Trophoblast cell (in vitro differentiated cells and primary cell): ENCODE measurements around the gene CHKA.

Experiments
- DNase-seq, 2 donors: peaks; one replicate each; pipeline ENCODE4 v3.0.0-alpha.2; 2016
- H2AFZ ChIP-seq: 2 replicates; pipeline ENCODE4 v1.6.1; 2013; ENCODE audit warnings: low read length, moderate library complexity, mild to moderate bottlenecking; ENCODE audit not compliant: insufficient read depth, poor library complexity
- H2AK5ac ChIP-seq: 2 replicates; pipeline ENCODE4 v1.6.1; 2013; ENCODE audit warnings: mild to moderate bottlenecking, low read length
- H2BK120ac ChIP-seq: 2 replicates; pipeline ENCODE4 v1.6.1; 2013; ENCODE audit warnings: low read length, mild to moderate bottlenecking, moderate library complexity; ENCODE audit not compliant: insufficient read depth, poor library complexity
- H2BK12ac ChIP-seq: 2 replicates; pipeline ENCODE4 v1.6.1; 2013; ENCODE audit warnings: mild to moderate bottlenecking, low read length, moderate library complexity
- H2BK5ac ChIP-seq: 2 replicates; pipeline ENCODE4 v1.6.1; 2013; ENCODE audit warnings: low read length, low read depth, moderate library complexity, mild to moderate bottlenecking; ENCODE audit not compliant: poor library complexity
- H3K14ac ChIP-seq: 2 replicates; pipeline ENCODE4 v1.6.1; 2013; ENCODE audit warnings: mild to moderate bottlenecking, low read length
- H3K18ac ChIP-seq: 2 replicates; pipeline ENCODE4 v1.6.1; 2013; ENCODE audit warnings: mild to moderate bottlenecking, low read length
- H3K23ac ChIP-seq: 2 replicates; pipeline ENCODE4 v1.6.1; 2013; ENCODE audit warnings: low read length
- H3K27ac ChIP-seq: 2 replicates; pipeline ENCODE4 v1.5.1; 2013; ENCODE audit warnings: low read depth, mild to moderate bottlenecking, inconsistent platforms, low read length, moderate library complexity
- H3K27me3 ChIP-seq: 2 replicates; pipeline ENCODE4 v1.6.1; 2013; ENCODE audit warnings: inconsistent platforms, mild to moderate bottlenecking, low read length, moderate library complexity; ENCODE audit not compliant: insufficient read depth
- H3K36me3 ChIP-seq, 2 experiments: 1 replicate in 1 of 2; 2 replicates in 1 of 2; pipeline ENCODE4 v1.6.1; 2013; ENCODE audit warnings: low read length in 2 of 2, mild to moderate bottlenecking in 2 of 2, moderate library complexity in 1 of 2; ENCODE audit not compliant: insufficient read depth in 2 of 2, control insufficient read depth in 1 of 2
- H3K4ac ChIP-seq: 2 replicates; pipeline ENCODE4 v1.6.1; 2013; ENCODE audit warnings: low read depth, mild to moderate bottlenecking, low read length, moderate library complexity
- H3K4me1 ChIP-seq, 2 experiments: 1 replicate in 1 of 2; 2 replicates in 1 of 2; pipeline ENCODE4 v1.6.1; 2013; ENCODE audit warnings: low read length in 2 of 2, mild to moderate bottlenecking in 2 of 2, moderate library complexity in 1 of 2; ENCODE audit not compliant: insufficient read depth in 2 of 2, control insufficient read depth in 1 of 2
- H3K4me2 ChIP-seq: 2 replicates; pipeline ENCODE4 v1.6.1; 2013; ENCODE audit warnings: inconsistent platforms, mild to moderate bottlenecking, low read length, moderate library complexity
- H3K4me3 ChIP-seq: 2 replicates; pipeline ENCODE4 v1.5.1; 2013; ENCODE audit warnings: mild to moderate bottlenecking, low read depth, low read length, inconsistent platforms
- H3K79me1 ChIP-seq: one replicate; pipeline ENCODE4 v1.6.1; 2013; ENCODE audit warnings: low read length
- H3K79me2 ChIP-seq: 2 replicates; pipeline ENCODE4 v1.6.1; 2013; ENCODE audit warnings: low read length, mild to moderate bottlenecking; ENCODE audit not compliant: control insufficient read depth, insufficient read depth, poor library complexity
- H3K9ac ChIP-seq: 2 replicates; pipeline ENCODE4 v1.6.1; 2013; ENCODE audit warnings: mild to moderate bottlenecking, low read length
- H3K9me3 ChIP-seq: 2 replicates; pipeline ENCODE4 v1.6.1; 2013; ENCODE audit warnings: low read depth, mild to moderate bottlenecking, control low read depth, inconsistent platforms, low read length; ENCODE audit not compliant: insufficient read depth
- H4K12ac ChIP-seq: 2 replicates; pipeline ENCODE4 v1.6.1; 2013; ENCODE audit warnings: low read depth, mild to moderate bottlenecking, low read length, moderate library complexity
- H4K8ac ChIP-seq: 2 replicates; pipeline ENCODE4 v1.6.1; 2013; ENCODE audit warnings: low read depth, mild to moderate bottlenecking, low read length, moderate library complexity
- H4K91ac ChIP-seq: one replicate; pipeline ENCODE4 v1.6.1; 2013; ENCODE audit warnings: low read depth, mild to moderate bottlenecking, low read length, moderate library complexity
- WGBS: extraction: QIAGEN DNeasy Blood & Tissue Kit; methylation state at CpG from one replicate; pipeline ENCODE4 v1.1.7; 2013; ENCODE audit warnings: missing lambda C conversion rate; ENCODE audit not compliant: insufficient read length, insufficient coverage; ENCODE audit errors: extremely low coverage; 5-methylcytosine and 5-hydroxymethylcytosine counted together

CHKA gene

GRCh38 chr11:68042219-68043028 is 78.8 kb downstream of the CHKA start:
- H3K36me3 ChIP-seq = peaks cover 36 to 38% of the 10 kb centered on the region in 2 experiments
- H3K14ac ChIP-seq = no peak overlapping the region
- peaks cover 18 to 21% of the 10 kb centered on the region in 2 experiments for H3K4me1 ChIP-seq
- H3K9ac ChIP-seq = no peak overlapping the region
- H2AK5ac ChIP-seq = no peak overlapping the region
- H2AFZ ChIP-seq = no peak overlapping the region
- no peaks in the 10 kb centered on the region for H3K27me3 ChIP-seq
- peaks cover 3% of the 10 kb centered on the region for H3K9me3 ChIP-seq
- no peak overlapping the region for H2BK5ac ChIP-seq
- H3K4me2 ChIP-seq = no peak overlapping the region
- DNase-seq = no peak
- peaks cover 4% of the 10 kb centered on the region for H3K79me2 ChIP-seq
- no peak overlapping the region for H3K4me3 ChIP-seq
- peaks cover 17% of the 10 kb centered on the region for H3K79me1 ChIP-seq
- no peak overlapping the region for H4K8ac ChIP-seq
- H3K27ac ChIP-seq = no peak overlapping the region
- WGBS = no CpG with 5 or more reads among the region's 27 CpGs
- H2BK120ac ChIP-seq = no peak overlapping the region
- no peak overlapping the region for H4K91ac ChIP-seq
- no peak overlapping the region for H4K12ac ChIP-seq
- H3K4ac ChIP-seq = no peak overlapping the region
- no peak overlapping the region for H3K18ac ChIP-seq
- H3K23ac ChIP-seq = no peak overlapping the region
- H2BK12ac ChIP-seq = no peak overlapping the region

GRCh38 chr11:68041617-68042218 is 79.5 kb downstream of the CHKA start:
- Histone ChIP-seq H3K4me1 (peaks cover 18 to 21% of the 10 kb centered on the region in 2 experiments), H2BK12ac (no peak overlapping the region), H3K9me3 (peaks cover 3% of the 10 kb centered on the region), H3K9ac (no peak overlapping the region), H3K14ac (no peak overlapping the region), H3K36me3 (peaks cover 35 to 37% of the 10 kb centered on the region in 2 experiments), H2AK5ac (peak overlapping the region; percentile 75), H2BK5ac (no peak overlapping the region), H4K12ac (no peak overlapping the region), H4K8ac (no peak overlapping the region), H3K27me3 (no peaks in the 10 kb centered on the region), H3K79me2 (peaks cover 4% of the 10 kb centered on the region), H3K18ac (no peak overlapping the region), H3K4me3 (no peak overlapping the region), H3K27ac (no peak overlapping the region), H3K4ac (no peak overlapping the region), H3K23ac (no peak overlapping the region), H2AFZ (no peak overlapping the region), H2BK120ac (no peak overlapping the region), H3K4me2 (no peak overlapping the region), H4K91ac (no peak overlapping the region), H3K79me1 (peaks cover 17% of the 10 kb centered on the region)
- no CpG with 5 or more reads among the region's 12 CpGs for WGBS
- DNase-seq = no peak

GRCh38 chr11:68040957-68041591 is 80.1 kb downstream of the CHKA start:
- Histone ChIP-seq H3K27ac (no peak overlapping the region), H2AK5ac (peak overlapping the region; percentile 75), H3K79me1 (peaks cover 17% of the 10 kb centered on the region), H2BK5ac (peak overlapping the region; percentile 15), H3K4me2 (no peak overlapping the region), H3K36me3 (peaks cover 38 to 43% of the 10 kb centered on the region in 2 experiments), H3K4ac (peak overlapping the region; percentile 35), H3K14ac (peak overlapping the region; percentile 43), H2BK120ac (peak overlapping the region; percentile 57), H4K8ac (peak overlapping the region; percentile 68), H3K4me3 (no peak overlapping the region), H2BK12ac (peak overlapping the region; percentile 71), H3K79me2 (peaks cover 4% of the 10 kb centered on the region), H3K27me3 (no peaks in the 10 kb centered on the region), H3K4me1 (peaks cover 18 to 21% of the 10 kb centered on the region in 2 experiments), H3K23ac (no peak overlapping the region), H4K12ac (peak overlapping the region; percentile 70), H3K9ac (no peak overlapping the region), H3K9me3 (peaks cover 3% of the 10 kb centered on the region), H2AFZ (no peak overlapping the region), H4K91ac (peak overlapping the region; percentile 91), H3K18ac (peak overlapping the region; percentile 62)
- no CpG with 5 or more reads among the region's 23 CpGs for WGBS
- no peak for DNase-seq

- Histone ChIP-seq H2BK5ac (peak overlapping the region; percentile 15), H4K8ac (peak overlapping the region; percentile 68), H4K12ac (peak overlapping the region; percentile 70), H3K18ac (peak overlapping the region; percentile 62), H2BK12ac (peak overlapping the region; percentile 71), H2AFZ (no peak overlapping the region), H3K14ac (peak overlapping the region; percentile 43), H2AK5ac (peak overlapping the region; percentile 75), H3K9ac (no peak overlapping the region), H3K36me3 (peaks cover 36 to 39% of the 10 kb centered on the region in 2 experiments), H3K27ac (peak overlapping the region; percentile 65), H3K4me3 (no peak overlapping the region), H3K79me2 (peaks cover 4% of the 10 kb centered on the region), H3K23ac (no peak overlapping the region), H3K4ac (peak overlapping the region; percentile 35), H2BK120ac (peak overlapping the region; percentile 57), H4K91ac (peak overlapping the region; percentile 91), H3K9me3 (peaks cover 3% of the 10 kb centered on the region), H3K79me1 (peaks cover 17% of the 10 kb centered on the region), H3K4me2 (peak overlapping the region; percentile 42), H3K27me3 (no peaks in the 10 kb centered on the region), H3K4me1 (peaks cover 18 to 21% of the 10 kb centered on the region in 2 experiments)
- WGBS = no CpG with 5 or more reads among the region's 22 CpGs
- DNase-seq = peak in 1 of 2 donors; percentile 43
Measured at GRCh38 chr11:68040101-68040956, 80.9 kb downstream of the CHKA start.
